ENCODE results near the gene FUCA2.
"Not testable (repeated sequence)": the region's sequence is repeated elsewhere in the genome, so short reads cannot be mapped to it uniquely, and the experiment has no call there.

The FUCA2 gene

GRCh38 chr6:143450453-143451371, 60.8 kb downstream of the FUCA2 start, which contains the start of the genes ADAT2 and PEX3:
Gene ADAT2 (minus strand): TSS chr6:143450695. CDS start chr6:143450658, 37 bp downstream.
Gene PEX3 (plus strand): TSS chr6:143450805. CDS start chr6:143451043, 238 bp downstream.
- Mint-ChIP-seq H3K9me3 (no peaks in the 10 kb centered on the region), H3K36me3 (ENCODE audit: low read depth) (peaks cover 4% of the 10 kb centered on the region), H3K4me3 (peak within 1 kb of the TSS; percentile 99), H3K4me1 (ENCODE audit: low read depth) (peaks cover 23% of the 10 kb centered on the region), H3K27ac (peak within 1 kb of the TSS; percentile 100), H3K27me3 (ENCODE audit: low read depth) (no peaks in the 10 kb centered on the region)

GRCh38 chr6:143449714-143450452, 61.6 kb downstream of the FUCA2 start:
- no peaks in the 10 kb centered on the region for H3K27me3 Mint-ChIP-seq (ENCODE audit: low read depth)

GRCh38 chr6:143449082-143449713, 62.3 kb downstream of the FUCA2 start:
- Mint-ChIP-seq H3K36me3 (ENCODE audit: low read depth) (peaks cover 8% of the 10 kb centered on the region), H3K27ac (peak overlapping the region; percentile 100), H3K9me3 (no peaks in the 10 kb centered on the region), H3K27me3 (ENCODE audit: low read depth) (no peaks in the 10 kb centered on the region), H3K4me3 (peak overlapping the region; percentile 99), H3K4me1 (ENCODE audit: low read depth) (peaks cover 20% of the 10 kb centered on the region)

More at GRCh38 chr6:143449714-143450452, 61.6 kb downstream of the FUCA2 start:
- Mint-ChIP-seq H3K36me3 (ENCODE audit: low read depth) (peaks cover 4% of the 10 kb centered on the region), H3K27ac (peak overlapping the region; percentile 100), H3K9me3 (no peaks in the 10 kb centered on the region), H3K4me3 (peak overlapping the region; percentile 99), H3K4me1 (ENCODE audit: low read depth) (peaks cover 21% of the 10 kb centered on the region)

GRCh38 chr6:143447865-143448264, 63.7 kb downstream of the FUCA2 start:
- not testable (repeated sequence) for H3K27ac Mint-ChIP-seq; H3K4me3 Mint-ChIP-seq; H3K27me3 Mint-ChIP-seq (ENCODE audit: low read depth); H3K9me3 Mint-ChIP-seq
- H3K4me1 Mint-ChIP-seq (ENCODE audit: low read depth), result peaks cover 20% of the 10 kb centered on the region
- H3K36me3 Mint-ChIP-seq (ENCODE audit: low read depth), result peaks cover 13% of the 10 kb centered on the region

Data from T-helper 1 cell treated with Interleukin-12 subunit alpha and Interleukin-12 subunit beta and Interleukin-4 antibody, amounts not matched to agents 30 μg/mL and 1 μg/mL, for 36 hours (primary cell).